ENCODE measurements around the gene STK25. TPM values are rescaled to one million over a fixed set of nuclear protein-coding genes. Genes with fewer than 3 reads are reported as not detected.
A peak's percentile ranks its signal among the peaks of the same experiment; 100 is the strongest.

STK25 gene
- total RNA-seq (2014; rRNA removed; shearing (Covaris generic)) (275 and 304 TPM in 2 replicates), polyA plus RNA-seq (2016; fragmentation: Nextera tagmentation; extraction: Ambion mirVana) (125 and 142 TPM in 2 replicates)
- long read RNA-seq, full-length matches to known transcripts, result 96 of 134 reads
- long read RNA-seq, partial matches to known transcripts, result 3 of 134 reads
- long read RNA-seq, other reads (novel, unspliced or antisense), result 35 of 134 reads

- DNase-seq (ENCODE audit: low spot score), result peak; percentile 99
- Mint-ChIP-seq H3K27ac (no peak within 1 kb of the TSS), H3K4me1 (peaks cover 16% of the 10 kb centered on the region), H3K4me3 (peak within 1 kb of the TSS; percentile 90), H3K9me3 (no peaks in the 10 kb centered on the region; the same call in 2 of the 3 replicates), H3K27me3 (ENCODE audit: insufficient read depth, low read depth, poor library complexity) (peaks cover 22% of the 10 kb centered on the region), H3K36me3 (ENCODE audit: low read depth) (peaks cover 21% of the 10 kb centered on the region)
- Histone ChIP-seq H3K27me3 (ENCODE audit: insufficient read depth) (peaks cover 8% of the 10 kb centered on the region; the same call in 1 of the 2 replicates), H3K4me1 (ENCODE audit: insufficient read depth) (peaks cover 16% of the 10 kb centered on the region), H3K9me2 (ENCODE audit: insufficient read depth) (no peaks in the 10 kb centered on the region), H2AFZ (peak within 1 kb of the TSS; percentile 97), H3K36me3 (ENCODE audit: insufficient read depth) (no peaks in the 10 kb centered on the region), H3F3A (replicated peaks; ENCODE audit: low read depth) (0 out of 2 replicates have a peak, but pooled peaks cover 4% of the 10 kb centered on the region), H3K4me3 (peak within 1 kb of the TSS; percentile 94), H4K20me1 (replicated peaks; ENCODE audit: insufficient read depth) (peaks cover 23% of the 10 kb centered on the region; the same call in 1 of the 2 replicates), H3K79me2 (replicated peaks; ENCODE audit: insufficient read depth) (peaks cover 41% of the 10 kb centered on the region), H3K4me2 (peak within 1 kb of the TSS; percentile 93), H3K27ac (ENCODE audit: low read depth) (no peak within 1 kb of the TSS)
- TF ChIP-seq ETS1 (IDR thresholded peaks at IDR 0.05) (peak; percentile 98), NANOG (IDR thresholded peaks at IDR 0.05; ENCODE audit: borderline replicate concordance) (no peak), STAT1 (IDR thresholded peaks at IDR 0.05; ENCODE audit: unreplicated experiment) (no peak), CTCF (conservative IDR thresholded peaks at IDR 0.05; ENCODE audit: low read depth in 2 of 2) (no peak), CREB1 (CRISPR knock-in tag; IDR thresholded peaks at IDR 0.05; ENCODE audit: low read depth) (peak; percentile 84), POLR2AphosphoS5 (IDR thresholded peaks at IDR 0.05; ENCODE audit: low read depth) (peak; percentile 83)
- peak; percentile 90 for ATAC-seq
Observed at GRCh38 chr2:241508240-241509154, at the start of gene STK25. TSS of gene STK25 (minus strand) at chr2:241508584. CDS start at chr2:241508035, 549 bp downstream.

GRCh38 chr2:241556746-241557145 is 48.4 kb upstream of the STK25 start:
- Histone ChIP-seq H3K79me2 (replicated peaks; ENCODE audit: insufficient read depth) (peaks cover 4% of the 10 kb centered on the region), H3K4me1 (ENCODE audit: insufficient read depth) (peaks cover 10% of the 10 kb centered on the region), H3K36me3 (ENCODE audit: insufficient read depth) (no peaks in the 10 kb centered on the region), H3K4me3 (no peak overlapping the region), H3K27me3 (ENCODE audit: insufficient read depth) (peaks cover 8% of the 10 kb centered on the region; the same call in 1 of the 2 replicates), H3K9me2 (ENCODE audit: insufficient read depth) (no peaks in the 10 kb centered on the region), H3K27ac (ENCODE audit: low read depth) (no peak overlapping the region), H4K20me1 (replicated peaks; ENCODE audit: insufficient read depth) (no peaks in the 10 kb centered on the region), H3K4me2 (no peak overlapping the region), H3F3A (replicated peaks; ENCODE audit: low read depth) (no peaks in the 10 kb centered on the region), H2AFZ (no peak overlapping the region)
- Mint-ChIP-seq H3K27ac (no peak overlapping the region), H3K4me3 (no peak overlapping the region), H3K9me3 (peaks cover 23% of the 10 kb centered on the region), H3K27me3 (ENCODE audit: insufficient read depth, low read depth, poor library complexity) (peaks cover 29% of the 10 kb centered on the region), H3K36me3 (ENCODE audit: low read depth) (peaks cover 8% of the 10 kb centered on the region; the same call in 2 of the 3 replicates), H3K4me1 (peaks cover 31% of the 10 kb centered on the region)
- no peak for DNase-seq (ENCODE audit: low spot score)
- no peak for ATAC-seq
- TF ChIP-seq ETS1 (IDR thresholded peaks at IDR 0.05), result no peak
- no peak for TF ChIP-seq ZNF331 (CRISPR knock-in tag; IDR thresholded peaks at IDR 0.05; ENCODE audit: low read depth)
- no peak for TF ChIP-seq ZNF462 (CRISPR knock-in tag; IDR thresholded peaks at IDR 0.05)
- no peak for TF ChIP-seq EZH2phosphoT487 (IDR thresholded peaks at IDR 0.05; ENCODE audit: unreplicated experiment)
